ENCODE measurements around the gene CTAG1A. TPM values are rescaled to one million over a fixed set of nuclear protein-coding genes. Genes with fewer than 3 reads are reported as not detected.
"Not testable (repeated sequence)": the region's sequence is repeated elsewhere in the genome, so short reads cannot be mapped to it uniquely, and the experiment has no call there.

The CTAG1A gene
- total and polyA plus RNA-seq, 9 of the 15 experiments (the other 6 are each of a cell fraction or from before 2014, with no cell fraction given) = 0.32 TPM; not detected in 8

GRCh38 chrX:154575076-154575475, 9.9 kb upstream of the CTAG1A start:
- H3K9me1 ChIP-seq (ENCODE audit: control insufficient read depth, insufficient read depth, low read length); DNase-seq (ENCODE audit: extremely low read depth in 1 of 4, low spot score in 3 of 4); POLR2A ChIA-PET; CTCF ChIA-PET (ENCODE audit: low intra/inter-chr PET ratio); H3K9ac ChIP-seq (ENCODE audit: insufficient read depth in 1 of 2, low read depth in 2 of 2, low read length in 2 of 2); H3K4me3 ChIP-seq; H3K27ac ChIP-seq (ENCODE audit: extremely low read depth, low read depth, low read length); H3K4me2 ChIP-seq (ENCODE audit: insufficient read depth, low read length); H3K4me1 ChIP-seq (replicated peaks in 1 of 2; ENCODE audit: control insufficient read depth in 2 of 2, insufficient read depth in 2 of 2, low read length in 2 of 2); H3K9me3 ChIP-seq (replicated peaks; ENCODE audit: control insufficient read depth, insufficient read depth, low read depth, low read length); H4K20me1 ChIP-seq (replicated peaks; ENCODE audit: control insufficient read depth, insufficient read depth, low read length); intact Hi-C loops (cut with micrococcal nuclease); H3K79me2 ChIP-seq (ENCODE audit: control insufficient read depth, insufficient read depth, low read length); H3K36me3 ChIP-seq (ENCODE audit: control insufficient read depth, insufficient read depth, low read length); BruUV-seq (replicated peaks); H3K27me3 ChIP-seq (ENCODE audit: control insufficient read depth in 2 of 2, insufficient read depth in 2 of 2, low read length in 2 of 2); H2AFZ ChIP-seq (ENCODE audit: low read depth, low read length): not testable (repeated sequence)
- ATAC-seq (peak; percentile 85), FAIRE-seq (peak; percentile 95)
- in situ Hi-C loops (cut with MboI) = loop anchor here (25.0 kb wide), 1 partner anchor 162 kb away; no protein-coding TSS in a partner anchor
- no CpG with 5 or more reads among the region's 5 CpGs for WGBS (ENCODE audit: insufficient coverage, low coverage, missing lambda C conversion rate)

- FAIRE-seq; H3K9me1 ChIP-seq (ENCODE audit: control insufficient read depth, insufficient read depth, low read length); BruUV-seq (replicated peaks); H3K27ac ChIP-seq (ENCODE audit: extremely low read depth, low read depth, low read length); H3K4me3 ChIP-seq; H4K20me1 ChIP-seq (replicated peaks; ENCODE audit: control insufficient read depth, insufficient read depth, low read length); H3K27me3 ChIP-seq (ENCODE audit: control insufficient read depth in 2 of 2, insufficient read depth in 2 of 2, low read length in 2 of 2); H2AFZ ChIP-seq (ENCODE audit: low read depth, low read length); H3K79me2 ChIP-seq (ENCODE audit: control insufficient read depth, insufficient read depth, low read length); CTCF ChIA-PET (ENCODE audit: low intra/inter-chr PET ratio); H3K9ac ChIP-seq (ENCODE audit: insufficient read depth in 1 of 2, low read depth in 2 of 2, low read length in 2 of 2); H3K36me3 ChIP-seq (ENCODE audit: control insufficient read depth, insufficient read depth, low read length); H3K9me3 ChIP-seq (replicated peaks; ENCODE audit: control insufficient read depth, insufficient read depth, low read depth, low read length); H3K4me1 ChIP-seq (replicated peaks in 1 of 2; ENCODE audit: control insufficient read depth in 2 of 2, insufficient read depth in 2 of 2, low read length in 2 of 2); intact Hi-C loops (cut with micrococcal nuclease); H3K4me2 ChIP-seq (ENCODE audit: insufficient read depth, low read length); POLR2A ChIA-PET; DNase-seq (ENCODE audit: extremely low read depth in 1 of 4, low spot score in 3 of 4): not testable (repeated sequence)
- no CpG with 5 or more reads among the region's 8 CpGs for WGBS (ENCODE audit: insufficient coverage, low coverage, missing lambda C conversion rate)
- in situ Hi-C loops (cut with MboI) = loop anchor here (10.0 to 25.0 kb wide), 3 partner anchors 72 to 252 kb away; partner anchors contain the start of genes CTAG2 and SMIM9
- peak; percentile 72 for ATAC-seq
These were observed 1.9 kb upstream of the CTAG1A start for GRCh38 chrX:154582994-154583393.

GRCh38 chrX:154590415-154590814, 5.5 kb downstream of the CTAG1A start:
- FAIRE-seq (peak; percentile 91), ATAC-seq (peak; percentile 74)
- H3K36me3 ChIP-seq (ENCODE audit: control insufficient read depth, insufficient read depth, low read length); H3K79me2 ChIP-seq (ENCODE audit: control insufficient read depth, insufficient read depth, low read length); H3K4me1 ChIP-seq (replicated peaks in 1 of 2; ENCODE audit: control insufficient read depth in 2 of 2, insufficient read depth in 2 of 2, low read length in 2 of 2); BruUV-seq (replicated peaks); H3K27ac ChIP-seq (ENCODE audit: extremely low read depth, low read depth, low read length); H4K20me1 ChIP-seq (replicated peaks; ENCODE audit: control insufficient read depth, insufficient read depth, low read length); H3K9me1 ChIP-seq (ENCODE audit: control insufficient read depth, insufficient read depth, low read length); intact Hi-C loops (cut with micrococcal nuclease); H3K9me3 ChIP-seq (replicated peaks; ENCODE audit: control insufficient read depth, insufficient read depth, low read depth, low read length); H2AFZ ChIP-seq (ENCODE audit: low read depth, low read length); H3K4me3 ChIP-seq; CTCF ChIA-PET (ENCODE audit: low intra/inter-chr PET ratio); POLR2A ChIA-PET; H3K4me2 ChIP-seq (ENCODE audit: insufficient read depth, low read length); DNase-seq (ENCODE audit: extremely low read depth in 1 of 4, low spot score in 3 of 4); H3K9ac ChIP-seq (ENCODE audit: insufficient read depth in 1 of 2, low read depth in 2 of 2, low read length in 2 of 2): not testable (repeated sequence)
- in situ Hi-C loops (cut with MboI) = loop anchor here (25.0 kb wide), 1 partner anchor 147 kb away; no protein-coding TSS in a partner anchor
- peaks cover 0 to 15% of the 10 kb centered on the region in 2 experiments; a peak in 2 of 5 replicates for H3K27me3 ChIP-seq (ENCODE audit: control insufficient read depth in 2 of 2, insufficient read depth in 2 of 2, low read length in 2 of 2)
- WGBS (ENCODE audit: insufficient coverage, low coverage, missing lambda C conversion rate) = no CpG with 5 or more reads among the region's 13 CpGs
